ENCODE results near the gene NPFFR1.

DNA sequence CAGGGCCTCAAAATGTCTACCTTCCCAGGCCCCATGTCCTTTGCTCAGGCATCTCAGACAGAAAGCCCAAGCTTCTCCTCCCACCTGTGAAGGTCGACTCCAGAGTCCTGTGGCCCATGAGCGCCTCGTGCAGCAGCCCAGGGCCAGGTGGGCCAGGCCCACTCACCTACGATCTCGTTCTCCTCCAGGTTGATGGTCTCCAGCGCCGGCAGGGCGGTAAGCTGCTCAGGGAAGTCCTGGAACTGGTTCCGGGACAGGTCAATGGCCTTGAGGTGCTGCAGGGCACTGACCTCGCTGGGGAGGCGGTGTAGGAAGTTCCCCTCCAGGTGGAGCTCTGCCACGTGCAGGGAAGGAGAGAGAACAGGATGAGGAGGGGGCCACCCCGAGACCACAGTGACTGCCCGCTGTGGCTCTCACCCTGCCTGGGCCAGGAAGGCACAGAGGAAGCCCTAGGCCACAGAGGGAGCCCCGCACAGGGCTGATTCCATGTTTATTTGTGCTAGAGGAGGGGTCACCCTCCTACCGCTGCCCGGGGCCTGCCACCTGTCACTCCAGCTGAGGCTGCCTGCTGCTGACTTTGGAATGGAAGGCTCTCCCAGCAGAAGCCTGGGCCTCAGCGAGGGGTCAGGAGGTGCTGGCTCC lies 40.0 kb upstream of the NPFFR1 start:
- TF ChIP-seq, protein P1, sequence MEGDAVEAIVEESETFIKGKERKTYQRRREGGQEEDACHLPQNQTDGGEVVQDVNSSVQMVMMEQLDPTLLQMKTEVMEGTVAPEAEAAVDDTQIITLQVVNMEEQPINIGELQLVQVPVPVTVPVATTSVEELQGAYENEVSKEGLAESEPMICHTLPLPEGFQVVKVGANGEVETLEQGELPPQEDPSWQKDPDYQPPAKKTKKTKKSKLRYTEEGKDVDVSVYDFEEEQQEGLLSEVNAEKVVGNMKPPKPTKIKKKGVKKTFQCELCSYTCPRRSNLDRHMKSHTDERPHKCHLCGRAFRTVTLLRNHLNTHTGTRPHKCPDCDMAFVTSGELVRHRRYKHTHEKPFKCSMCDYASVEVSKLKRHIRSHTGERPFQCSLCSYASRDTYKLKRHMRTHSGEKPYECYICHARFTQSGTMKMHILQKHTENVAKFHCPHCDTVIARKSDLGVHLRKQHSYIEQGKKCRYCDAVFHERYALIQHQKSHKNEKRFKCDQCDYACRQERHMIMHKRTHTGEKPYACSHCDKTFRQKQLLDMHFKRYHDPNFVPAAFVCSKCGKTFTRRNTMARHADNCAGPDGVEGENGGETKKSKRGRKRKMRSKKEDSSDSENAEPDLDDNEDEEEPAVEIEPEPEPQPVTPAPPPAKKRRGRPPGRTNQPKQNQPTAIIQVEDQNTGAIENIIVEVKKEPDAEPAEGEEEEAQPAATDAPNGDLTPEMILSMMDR (conservative IDR thresholded peaks at IDR 0.05) = no peak
- TF ChIP-seq ZFX (IDR thresholded peaks at IDR 0.05) = no peak

Measured in C4-2B (cell line).